ENCODE measurements around the gene EEFSEC.

DNA sequence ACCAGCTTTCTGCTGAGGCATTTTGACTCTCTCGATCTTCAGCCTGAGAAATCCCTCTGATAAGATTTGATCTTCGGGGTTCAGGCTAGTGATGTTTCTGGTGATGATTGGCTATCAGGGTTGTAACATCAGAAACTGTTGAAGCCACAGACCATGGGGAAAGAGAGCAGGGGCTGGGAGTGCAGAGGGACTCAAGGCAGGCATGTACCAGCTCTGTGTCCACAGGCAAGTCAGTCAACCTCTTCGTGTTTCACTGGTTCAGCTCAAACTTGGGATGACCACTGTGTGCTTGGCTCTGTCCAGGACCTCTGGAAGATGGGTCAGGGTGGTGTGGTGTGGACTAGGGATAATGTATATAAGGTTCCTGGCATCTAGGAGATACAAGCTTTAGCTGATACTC lies 116.5 kb downstream of the EEFSEC start:
- no peak for TF ChIP-seq POLR2A (IDR thresholded peaks at IDR 0.05; ENCODE audit: low read depth, low read length)
- TF ChIP-seq, protein P1, sequence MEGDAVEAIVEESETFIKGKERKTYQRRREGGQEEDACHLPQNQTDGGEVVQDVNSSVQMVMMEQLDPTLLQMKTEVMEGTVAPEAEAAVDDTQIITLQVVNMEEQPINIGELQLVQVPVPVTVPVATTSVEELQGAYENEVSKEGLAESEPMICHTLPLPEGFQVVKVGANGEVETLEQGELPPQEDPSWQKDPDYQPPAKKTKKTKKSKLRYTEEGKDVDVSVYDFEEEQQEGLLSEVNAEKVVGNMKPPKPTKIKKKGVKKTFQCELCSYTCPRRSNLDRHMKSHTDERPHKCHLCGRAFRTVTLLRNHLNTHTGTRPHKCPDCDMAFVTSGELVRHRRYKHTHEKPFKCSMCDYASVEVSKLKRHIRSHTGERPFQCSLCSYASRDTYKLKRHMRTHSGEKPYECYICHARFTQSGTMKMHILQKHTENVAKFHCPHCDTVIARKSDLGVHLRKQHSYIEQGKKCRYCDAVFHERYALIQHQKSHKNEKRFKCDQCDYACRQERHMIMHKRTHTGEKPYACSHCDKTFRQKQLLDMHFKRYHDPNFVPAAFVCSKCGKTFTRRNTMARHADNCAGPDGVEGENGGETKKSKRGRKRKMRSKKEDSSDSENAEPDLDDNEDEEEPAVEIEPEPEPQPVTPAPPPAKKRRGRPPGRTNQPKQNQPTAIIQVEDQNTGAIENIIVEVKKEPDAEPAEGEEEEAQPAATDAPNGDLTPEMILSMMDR (conservative IDR thresholded peaks at IDR 0.05; ENCODE audit: low read depth, low read length): no peak
- no peak for TF ChIP-seq MXI1 (IDR thresholded peaks at IDR 0.05; ENCODE audit: borderline replicate concordance, low read depth, low read length)
- TF ChIP-seq CEBPB (IDR thresholded peaks at IDR 0.05; ENCODE audit: low read depth, low read length): no peak
- TF ChIP-seq RCOR1 (IDR thresholded peaks at IDR 0.05; ENCODE audit: insufficient replicate concordance, low read length): no peak
- no peak for TF ChIP-seq SMC3 (IDR thresholded peaks at IDR 0.05; ENCODE audit: low read depth, low read length)
